IPS-NIHi7 (cell line): Measurements from ENCODE around the gene TFCP2L1.

Experiments used
- DNase-seq: peaks from one replicate; pipeline ENCODE4 v3.0.0; 2012; ENCODE audit warnings: mixed read lengths; ENCODE audit errors: extremely low spot score

TFCP2L1 gene

DNA sequence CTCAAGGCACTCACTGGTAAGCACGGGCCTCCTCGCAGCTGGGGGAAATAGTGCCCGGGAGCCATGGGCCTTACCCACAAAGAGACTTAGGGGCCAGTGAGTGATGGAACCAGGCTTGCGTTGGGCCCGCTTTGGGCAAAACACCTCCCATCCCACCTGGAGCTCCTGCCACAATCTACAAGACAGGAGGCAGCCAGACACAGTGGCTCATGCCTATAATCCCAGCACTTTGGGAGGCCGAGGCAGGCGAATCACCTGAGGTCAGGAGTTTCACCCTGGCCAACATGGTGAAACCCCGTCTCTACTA, 88.2 kb downstream of the TFCP2L1 start:
- DNase-seq: no peak

DNA sequence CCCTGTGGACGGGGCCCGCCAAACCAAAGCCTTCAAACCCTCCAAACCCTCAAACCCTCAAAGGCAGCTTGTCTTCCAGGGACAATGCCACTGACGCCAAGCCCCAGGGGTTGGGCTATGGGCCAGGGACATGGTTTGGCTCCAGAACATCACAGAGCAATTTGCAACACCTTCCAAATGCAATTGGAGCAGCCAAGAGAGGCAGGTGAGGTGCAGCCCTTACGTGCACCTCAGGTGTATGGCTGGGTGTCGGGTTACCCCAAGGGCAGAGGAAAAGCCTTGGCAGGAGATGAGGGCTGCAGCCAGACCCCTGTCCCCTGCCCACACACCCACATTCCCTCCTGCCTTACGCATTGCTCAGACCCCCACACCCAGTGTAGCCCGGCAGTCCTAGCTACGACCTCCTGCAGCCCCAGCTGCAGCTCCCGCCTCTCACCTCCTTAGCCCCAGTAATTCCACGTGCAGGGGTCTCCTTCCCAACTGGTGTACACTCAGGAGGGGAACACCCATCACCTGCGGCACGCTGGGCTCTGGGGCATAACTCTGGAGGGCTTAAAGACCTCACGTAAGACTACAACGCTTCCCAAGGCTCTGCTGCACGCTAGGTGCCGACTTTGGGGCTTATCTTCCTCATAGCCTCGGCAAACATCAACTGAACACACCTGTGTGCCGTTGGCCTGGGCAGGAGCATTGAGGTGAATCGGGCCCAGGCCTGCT, 88.7 kb downstream of the TFCP2L1 start:
- DNase-seq: no peak

DNA sequence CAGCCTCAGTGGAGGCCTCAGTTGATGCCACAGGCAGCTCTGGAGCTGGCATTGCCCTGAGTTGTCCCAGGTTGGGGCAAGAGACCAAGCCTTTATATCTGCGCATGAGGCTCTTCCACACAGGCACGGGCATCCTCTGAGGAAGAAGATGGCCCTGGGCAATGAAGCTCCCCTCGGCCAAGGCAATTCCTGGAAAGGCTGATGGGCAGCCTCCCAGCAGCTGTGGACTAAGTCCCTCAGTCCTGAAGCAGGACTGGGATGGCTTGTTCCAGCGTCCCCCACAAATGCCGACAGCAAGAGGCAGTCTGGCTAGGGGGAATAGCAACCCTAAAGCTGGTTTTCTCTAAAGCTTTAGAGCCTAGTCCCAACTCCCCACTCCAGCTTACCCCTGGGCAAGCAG, 90.0 kb downstream of the TFCP2L1 start:
- DNase-seq: no peak

DNA sequence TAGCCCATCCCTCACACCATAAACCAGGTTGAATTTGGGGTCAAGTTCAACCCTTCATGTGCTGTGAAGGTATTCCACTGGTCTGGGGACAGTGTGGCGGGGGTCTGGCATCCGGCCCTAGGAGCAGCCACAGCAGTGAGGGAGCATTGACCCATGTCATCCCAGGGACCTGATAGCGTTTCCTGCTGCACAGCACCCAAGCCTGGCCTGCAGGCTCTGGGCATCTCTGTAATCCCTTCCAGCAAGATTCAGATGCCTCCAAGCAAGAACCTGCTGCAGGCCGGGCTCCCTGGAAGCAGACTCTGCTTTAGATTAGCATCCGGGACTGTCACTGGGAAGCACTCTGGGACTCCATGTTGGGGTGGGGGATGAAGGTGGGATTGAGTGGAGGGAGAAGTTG, 90.4 kb downstream of the TFCP2L1 start:
- no peak for DNase-seq

DNA sequence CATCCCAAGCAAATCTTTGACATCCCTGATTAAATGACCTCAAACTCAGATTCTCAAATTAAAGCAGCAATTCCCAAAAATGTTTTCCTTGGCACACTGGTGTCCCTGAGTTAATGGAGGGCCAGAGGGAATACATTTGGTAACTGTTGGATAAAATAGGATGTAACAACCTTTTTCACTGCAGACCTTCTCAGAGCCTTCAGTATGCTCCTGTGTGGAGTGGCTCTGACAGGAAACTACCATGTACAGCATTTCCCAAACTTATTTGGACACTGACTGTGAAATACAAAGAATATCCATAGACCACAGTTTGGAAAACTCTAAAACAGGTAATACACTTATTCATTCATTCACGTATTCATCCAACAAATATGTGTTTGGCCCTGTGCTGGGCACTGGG, 91.8 kb downstream of the TFCP2L1 start:
- DNase-seq: no peak

DNA sequence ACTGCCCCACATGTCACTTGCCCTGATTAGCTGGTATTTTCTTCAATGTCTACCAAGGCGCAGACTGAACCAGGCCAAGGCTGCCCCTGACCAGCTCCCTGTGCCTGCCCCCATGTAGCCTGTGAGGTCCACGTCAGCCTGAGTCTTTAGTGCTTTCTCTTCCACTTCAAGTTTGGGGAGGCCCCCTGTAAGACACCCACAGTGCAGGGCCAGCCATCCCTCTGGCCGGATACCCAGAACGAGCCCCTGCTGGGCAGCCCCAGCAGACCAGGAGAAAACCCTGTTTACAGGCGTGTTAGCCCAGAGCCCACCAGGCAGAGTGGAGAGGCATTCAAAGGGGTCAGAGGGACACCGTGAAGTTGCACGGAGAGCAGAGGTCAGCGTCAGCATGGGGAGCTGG, 92.4 kb downstream of the TFCP2L1 start:
- DNase-seq: peak; percentile 9

DNA sequence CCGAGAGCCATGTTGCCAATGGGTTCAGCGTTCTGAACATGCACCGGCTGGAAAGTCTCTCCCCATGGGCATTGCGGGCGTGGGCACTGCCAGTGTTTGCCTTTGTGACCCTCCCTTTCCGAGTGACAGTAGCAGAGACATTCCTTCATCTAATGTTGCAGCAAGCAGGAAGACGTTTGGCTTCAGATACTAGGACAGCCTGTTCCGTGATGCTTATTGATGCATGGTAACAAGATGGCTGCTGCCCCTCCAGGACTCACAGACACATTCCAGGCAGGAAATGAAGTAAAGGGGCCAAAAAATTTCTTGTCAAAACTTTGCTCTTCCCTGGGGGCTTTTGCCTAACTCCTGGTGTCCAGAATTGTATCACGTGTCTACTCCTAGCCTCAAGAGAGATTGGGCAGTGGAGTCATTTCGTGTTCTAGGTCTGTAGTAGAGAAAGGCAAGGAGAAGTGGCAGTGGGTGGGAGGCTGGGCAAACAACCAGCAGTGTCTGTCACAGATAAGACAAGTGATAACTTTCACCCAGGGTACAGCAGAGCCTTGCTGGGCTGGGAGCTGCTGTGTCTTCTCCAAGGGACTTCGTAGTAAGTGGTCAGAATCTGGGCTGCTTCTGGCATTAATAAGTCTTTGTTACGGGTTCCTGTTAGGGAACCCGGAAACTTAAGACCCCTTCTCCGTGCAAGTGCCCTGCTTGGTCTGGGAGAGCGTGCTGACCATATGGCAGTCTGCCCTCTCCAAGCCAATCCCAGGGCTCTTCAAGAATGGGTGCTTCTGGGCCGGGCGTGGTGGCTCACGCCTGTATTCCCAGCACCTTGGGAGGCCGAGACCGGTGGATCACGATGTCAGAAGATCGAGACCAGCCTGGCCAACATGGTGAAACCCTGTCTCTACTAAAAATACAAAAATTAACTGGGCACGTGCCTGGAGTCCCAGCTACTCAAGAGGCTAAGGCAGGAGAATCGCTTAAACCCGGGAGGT, 93.5 kb downstream of the TFCP2L1 start:
- DNase-seq: no peak

DNA sequence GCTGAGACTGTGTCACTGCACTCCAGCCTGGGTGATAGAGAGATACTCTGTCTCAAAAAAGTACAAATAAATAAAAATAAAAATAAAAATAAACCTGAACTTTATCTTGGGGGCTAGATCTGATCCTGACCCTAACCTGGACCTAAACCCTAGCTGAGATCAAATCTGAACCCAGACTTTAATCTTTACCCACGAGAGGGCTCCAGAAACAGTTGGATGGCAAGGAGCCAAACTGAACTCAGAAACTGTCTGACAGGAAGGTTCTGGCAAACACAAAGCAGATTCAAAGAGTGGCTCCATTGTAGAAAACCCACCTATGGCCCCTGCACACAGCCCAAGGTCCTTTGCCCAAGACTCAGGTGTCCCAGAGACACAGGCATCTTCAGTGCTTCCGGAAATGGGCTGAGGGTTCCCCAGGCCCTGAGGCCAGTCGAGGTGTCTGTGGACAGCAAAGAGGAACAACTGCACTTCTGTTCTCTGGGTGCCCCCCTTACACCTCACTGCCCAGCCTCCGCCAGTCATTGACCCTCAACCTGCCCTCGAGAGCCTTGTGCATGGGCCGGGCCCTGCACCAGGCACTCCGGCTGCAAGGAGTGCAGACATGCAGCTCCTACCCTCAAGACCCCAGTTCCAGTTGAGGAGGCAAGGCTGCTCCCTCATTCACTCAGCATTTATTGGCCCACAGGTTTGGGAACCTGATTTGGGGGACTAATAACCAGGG, 95.2 kb downstream of the TFCP2L1 start:
- no peak for DNase-seq

DNA sequence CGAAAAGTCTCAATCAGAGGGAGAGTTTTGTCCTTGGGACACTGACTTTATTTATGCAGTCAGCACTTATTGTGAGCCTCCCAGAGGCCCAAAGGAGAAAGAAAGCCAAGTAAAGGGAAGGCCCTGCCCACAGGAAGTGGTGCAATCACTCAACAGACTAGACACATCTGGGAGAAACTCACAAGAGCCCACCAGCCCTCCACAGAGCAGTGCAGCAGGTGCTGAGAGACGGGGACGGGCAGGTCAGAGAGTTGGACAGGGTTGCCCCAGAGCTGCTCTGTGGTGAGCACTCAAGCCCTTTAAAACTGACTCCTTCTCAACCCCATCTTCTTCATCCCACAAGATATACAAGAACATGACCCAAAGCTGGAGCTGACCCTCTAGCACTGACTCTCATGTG, 96.0 kb downstream of the TFCP2L1 start:
- DNase-seq: no peak

DNA sequence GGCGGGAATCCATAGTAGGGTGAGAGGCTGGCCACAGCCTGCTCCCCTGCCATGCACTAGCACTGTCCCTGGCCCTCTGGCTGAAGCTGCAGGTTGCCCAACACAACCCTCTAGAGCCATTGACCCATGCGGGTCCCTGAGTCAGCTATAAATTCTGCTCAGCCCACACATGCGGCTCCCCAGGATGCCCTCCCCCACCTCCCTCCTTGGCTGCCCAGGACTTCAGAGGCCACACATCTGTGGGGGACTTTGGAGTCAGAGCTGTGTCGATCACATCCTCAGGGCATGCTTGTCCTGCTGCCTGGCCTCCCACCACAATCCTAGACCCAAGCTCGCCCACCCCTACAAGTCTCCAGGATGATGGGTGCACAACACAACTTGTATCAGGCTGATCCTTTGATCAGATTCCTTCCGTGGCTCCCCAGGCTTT, 97.0 kb downstream of the TFCP2L1 start:
- DNase-seq: no peak

DNA sequence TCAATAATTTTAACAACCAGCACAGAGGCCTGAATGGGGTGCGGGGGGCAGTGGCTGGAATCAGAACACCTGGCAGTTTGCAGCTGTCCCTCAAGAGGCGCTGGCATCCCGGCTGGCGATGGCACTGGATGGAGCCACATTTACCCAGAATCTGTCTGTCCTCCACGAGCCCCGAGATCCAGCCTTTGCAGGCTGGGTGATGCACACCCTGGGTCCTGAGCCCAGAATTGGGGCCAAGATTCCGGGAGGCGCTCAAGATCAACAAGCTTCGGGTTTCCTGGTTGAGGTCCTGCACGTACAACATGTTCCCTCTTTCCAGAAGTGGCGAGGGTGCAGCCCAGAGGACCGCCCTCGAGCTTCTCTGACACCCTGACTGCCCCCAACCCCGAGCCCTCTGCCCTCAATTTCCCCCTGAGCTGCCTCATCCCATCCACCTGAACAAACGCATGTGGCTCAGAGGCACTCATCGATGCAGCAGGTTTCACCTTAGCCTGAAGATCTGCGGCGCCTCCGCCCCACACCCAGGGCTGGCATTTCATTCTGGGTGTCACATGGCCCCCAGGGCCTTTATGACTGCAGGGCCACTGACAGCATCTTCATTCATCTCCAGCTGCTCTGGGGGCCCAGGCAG, 97.5 kb downstream of the TFCP2L1 start:
- no peak for DNase-seq

DNA sequence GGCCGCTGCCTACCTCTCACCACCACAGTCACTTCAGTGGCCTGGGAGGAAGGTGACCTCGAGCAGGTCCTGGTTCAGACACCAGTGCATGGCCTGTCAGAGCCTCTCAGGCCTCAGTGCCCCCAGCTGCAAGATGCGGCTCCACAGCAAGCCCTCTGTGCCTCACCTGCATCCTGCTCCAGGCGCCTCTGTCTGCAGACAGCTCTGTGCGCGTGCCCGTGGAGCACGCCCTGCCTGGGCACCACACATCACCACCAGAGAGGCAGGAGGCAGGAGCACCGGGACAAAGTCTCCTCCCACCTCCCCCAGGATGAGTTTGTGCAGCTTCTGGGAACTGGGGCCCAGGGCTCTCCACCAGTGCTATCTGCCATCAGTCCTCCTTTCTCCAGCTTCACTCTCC, 98.7 kb downstream of the TFCP2L1 start:
- no peak for DNase-seq

DNA sequence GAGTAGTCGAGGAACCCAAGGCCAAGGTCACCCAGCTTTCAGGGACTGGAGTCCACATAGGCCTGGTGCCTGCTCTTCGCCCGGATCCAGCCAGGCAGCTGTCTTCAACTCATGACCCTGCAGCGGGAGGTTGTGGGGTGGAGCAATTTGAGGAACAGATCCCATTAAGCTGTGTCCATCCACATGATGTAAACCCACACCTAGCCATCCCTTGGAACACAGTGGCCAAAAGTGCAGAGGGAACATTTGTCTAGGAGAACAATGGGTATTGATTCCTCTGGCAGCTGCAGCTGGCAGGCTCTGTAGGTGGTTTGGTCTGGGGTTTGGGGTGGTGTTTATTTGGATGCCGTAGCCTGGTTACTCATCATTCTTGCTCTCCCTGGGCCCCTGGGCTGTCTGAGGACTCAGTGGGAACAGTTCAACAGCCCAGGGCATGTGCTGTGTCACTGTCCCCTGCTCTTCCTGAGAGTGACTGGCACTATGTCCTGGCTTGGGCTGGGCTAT, 99.4 kb downstream of the TFCP2L1 start:
- no peak for DNase-seq

DNA sequence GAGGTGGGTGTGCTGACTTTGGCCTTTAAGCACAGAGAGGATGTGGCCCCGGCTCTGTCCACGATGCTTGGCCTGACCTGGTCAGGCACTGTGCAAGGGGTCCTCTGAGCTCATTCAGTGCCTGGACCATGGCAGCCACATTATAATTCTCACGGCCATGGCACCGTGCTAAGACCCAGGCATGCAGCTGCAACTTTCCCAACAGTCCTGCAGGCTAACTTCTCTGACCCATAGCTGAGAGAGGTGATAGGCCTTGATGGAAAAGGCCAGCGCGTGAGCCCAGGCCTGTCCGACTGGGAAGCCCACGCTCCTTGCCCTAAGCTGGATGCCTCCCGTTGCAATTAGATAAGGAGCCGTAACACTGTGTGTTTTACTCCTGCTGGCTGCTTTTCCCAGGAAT, 99.9 kb downstream of the TFCP2L1 start:
- DNase-seq: no peak

DNA sequence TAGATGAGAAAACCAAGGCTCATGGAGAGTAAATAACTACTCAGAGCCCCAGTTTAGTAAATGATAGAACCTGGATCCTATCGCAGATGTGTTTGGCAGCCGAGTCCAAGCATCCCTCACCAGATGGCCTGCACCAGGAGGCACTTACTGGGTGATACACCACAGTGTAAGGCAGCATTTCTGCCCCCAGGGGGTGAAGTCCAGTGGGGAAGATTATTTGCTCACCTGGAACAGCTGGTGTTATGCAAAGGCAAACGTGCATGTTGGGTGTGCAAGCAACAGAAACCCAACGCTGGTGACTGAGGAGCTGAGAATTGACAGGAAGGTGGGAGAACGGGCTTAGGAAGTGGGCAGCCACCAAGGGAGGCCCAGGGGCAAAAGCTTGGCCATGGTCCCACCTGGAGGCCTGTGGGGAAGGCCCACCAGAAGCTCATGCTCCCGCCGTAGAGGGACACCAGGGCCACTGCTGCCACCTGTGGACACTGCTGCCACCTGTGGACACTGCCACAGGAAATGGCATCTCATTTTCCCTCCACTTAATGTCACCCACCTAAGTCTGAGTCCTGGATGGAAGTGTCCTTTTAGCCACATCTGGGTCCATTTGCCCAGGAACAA, 100.6 kb downstream of the TFCP2L1 start:
- DNase-seq: no peak

DNA sequence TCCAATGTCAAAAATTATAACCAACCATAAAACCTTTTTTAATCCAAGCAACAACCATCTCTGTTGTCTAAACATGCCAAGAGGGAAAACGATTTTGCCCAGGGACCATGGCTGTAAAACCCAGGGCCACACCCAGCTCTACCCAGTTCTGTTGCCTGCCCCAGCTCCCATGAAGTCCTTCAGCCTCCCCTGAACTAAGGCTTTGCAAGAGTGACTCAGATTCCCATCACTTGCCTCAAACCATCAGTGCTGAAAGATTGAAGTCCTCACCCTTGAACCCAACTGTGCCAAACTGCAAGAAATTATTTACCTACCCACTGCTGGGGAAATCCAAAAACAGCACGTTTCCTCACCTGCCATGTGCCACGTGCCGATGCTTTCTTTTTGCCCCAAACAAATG, 102.5 kb downstream of the TFCP2L1 start:
- no peak for DNase-seq

DNA sequence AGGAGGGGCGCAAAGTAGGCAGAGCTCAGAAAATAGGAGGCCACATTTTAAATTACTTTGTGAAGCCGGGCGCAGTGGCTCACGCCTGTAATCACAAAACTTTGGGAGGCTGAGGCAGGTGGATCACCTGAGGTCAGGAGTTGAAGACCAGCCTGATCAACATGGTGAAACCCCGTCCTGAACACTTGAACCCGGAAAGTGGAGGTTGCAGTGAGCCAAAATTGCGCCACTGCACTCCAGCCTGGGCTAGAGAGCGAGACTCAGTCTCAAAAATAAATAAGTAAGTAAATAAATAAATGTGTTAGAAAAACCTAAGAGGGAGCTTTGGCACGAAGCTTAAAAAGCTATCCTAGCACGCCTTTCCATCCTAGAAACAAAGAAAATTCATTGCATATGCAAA, 105.5 kb downstream of the TFCP2L1 start:
- DNase-seq: no peak

DNA sequence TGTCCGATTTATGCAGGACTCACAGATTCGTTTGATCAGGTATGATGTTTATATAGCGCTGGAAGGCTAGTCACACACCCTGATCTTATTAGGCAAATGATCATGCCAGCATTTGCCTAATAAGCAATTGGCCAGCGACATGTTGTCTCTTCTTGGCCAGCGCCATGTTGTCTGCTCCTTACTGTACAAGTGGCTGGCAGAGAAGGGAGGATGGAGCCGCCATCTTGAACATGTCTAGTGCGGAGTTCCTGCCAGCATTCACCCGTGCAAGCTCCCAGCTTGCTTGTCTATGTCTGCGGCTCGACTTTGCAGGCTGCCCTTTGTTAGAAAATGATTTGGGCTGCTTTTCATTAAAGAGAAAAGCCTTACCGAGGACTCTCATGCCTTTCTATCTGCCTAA, 106.3 kb downstream of the TFCP2L1 start:
- no peak for DNase-seq

DNA sequence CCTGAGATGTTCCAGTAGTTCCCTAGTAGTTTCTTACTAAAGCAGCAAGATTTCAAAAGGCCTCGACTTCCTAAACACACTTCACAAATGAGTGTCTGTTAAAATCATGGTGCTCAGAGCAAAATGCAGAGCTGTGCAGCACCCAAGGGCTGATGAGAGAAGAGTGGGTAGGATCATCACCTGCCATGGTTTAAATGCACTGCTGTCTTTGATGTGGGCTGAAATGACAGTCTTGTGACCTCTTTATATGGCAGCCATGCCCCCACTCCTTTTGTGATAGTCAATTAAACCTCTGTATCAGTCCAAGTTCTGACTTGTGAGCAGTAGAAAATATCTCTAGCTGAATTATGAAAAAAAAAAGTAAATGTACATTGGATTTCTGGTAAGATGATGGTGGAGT, 107.1 kb downstream of the TFCP2L1 start:
- no peak for DNase-seq

DNA sequence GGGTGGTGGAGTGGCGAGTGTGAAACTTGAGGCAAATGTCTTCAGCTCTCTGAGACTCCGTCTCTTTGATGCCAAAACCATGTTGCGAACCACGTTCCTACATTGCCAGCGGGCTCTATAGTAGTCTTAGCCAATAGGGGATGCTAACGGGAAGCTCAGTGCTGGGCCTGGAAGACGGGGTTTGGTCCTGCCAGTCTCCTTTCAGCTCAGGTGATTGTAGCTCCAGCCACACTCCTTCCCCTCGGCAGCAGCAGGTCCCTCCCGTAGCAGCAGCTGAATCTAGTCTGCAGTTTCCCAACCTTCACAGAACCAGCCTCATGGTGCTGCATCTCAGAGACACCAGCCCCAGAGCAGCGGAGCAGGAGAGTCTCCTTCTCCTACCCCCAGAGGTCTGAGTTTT, 109.7 kb downstream of the TFCP2L1 start:
- no peak for DNase-seq

DNA sequence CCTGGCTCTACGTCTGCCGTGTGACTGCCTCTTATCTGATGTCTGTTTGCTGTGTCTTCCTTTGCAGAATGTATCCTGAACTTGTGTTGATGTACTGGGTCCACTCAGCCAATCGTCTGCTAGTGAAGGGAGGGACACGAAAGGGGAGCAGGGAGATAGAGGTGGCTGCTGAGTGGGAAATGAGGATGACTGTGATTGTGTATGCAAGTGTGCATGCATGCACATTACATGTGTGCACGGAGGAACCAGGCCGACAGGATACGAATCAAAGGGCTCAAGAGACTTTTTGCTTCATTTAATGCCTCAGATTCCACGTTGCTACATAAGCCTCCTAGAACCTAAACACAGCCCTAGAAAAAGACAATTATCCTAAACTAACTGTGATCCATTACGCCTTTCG, 111.2 kb downstream of the TFCP2L1 start:
- no peak for DNase-seq

DNA sequence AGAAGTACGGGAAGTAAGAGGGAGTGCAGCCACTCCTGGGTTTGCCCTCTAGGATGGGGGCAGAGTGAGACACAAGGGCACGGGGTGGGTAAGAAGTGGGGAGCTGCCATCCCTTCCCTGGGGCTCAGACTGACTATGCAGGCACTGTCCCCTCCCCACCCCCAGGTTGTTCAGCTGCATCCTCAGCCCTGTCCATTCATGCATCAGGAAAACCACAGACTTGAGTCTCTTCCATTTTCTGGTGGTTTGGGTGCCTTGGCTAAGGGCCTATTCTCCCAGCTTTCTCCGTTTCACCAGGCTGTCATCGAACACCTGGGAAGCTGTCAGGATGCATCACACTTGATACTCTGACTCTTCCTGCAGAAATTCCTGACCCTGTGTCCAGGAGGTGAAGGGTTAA, 111.9 kb downstream of the TFCP2L1 start:
- no peak for DNase-seq
